Neural cell (in vitro differentiated cells): ENCODE results near the gene CDKL5. TPM values are rescaled to one million over a fixed set of nuclear protein-coding genes. Genes with fewer than 3 reads are reported as not detected.

ENCODE experiments used
- H2AFZ ChIP-seq: fragments of 200-600, 300-800 bp; sonication (generic), shearing (Covaris generic); 2 replicates; pipeline ENCODE4 v1.6.0; 2014; ENCODE audit warnings: low read depth, mild to moderate bottlenecking, antibody characterized with exemption, low read length, moderate library complexity
- H3F3A ChIP-seq: fragments of 200-600 bp; shearing (Covaris generic); 2 replicates; pipeline ENCODE4 v1.6.1; 2016; ENCODE audit warnings: mild to moderate bottlenecking, moderate library complexity, mixed read lengths, antibody characterized with exemption, low read length; ENCODE audit not compliant: insufficient read depth, poor library complexity, severe bottlenecking
- H3K27ac ChIP-seq: fragments of 200-600, 300-800 bp; sonication (generic), shearing (Covaris generic); 2 replicates; pipeline ENCODE4 v1.5.1; 2014; ENCODE audit warnings: mild to moderate bottlenecking, low read length, moderate library complexity
- H3K27me3 ChIP-seq: fragments of 300-800, 200-600 bp; sonication (generic), shearing (Covaris generic); 2 replicates; pipeline ENCODE4 v1.6.0; 2014; ENCODE audit warnings: mild to moderate bottlenecking, low read depth, low read length, moderate library complexity; ENCODE audit not compliant: insufficient read depth
- H3K36me3 ChIP-seq: fragments of 300-800, 200-600 bp; sonication (generic), shearing (Covaris generic); 2 replicates; pipeline ENCODE4 v1.5.1; 2014; ENCODE audit warnings: mild to moderate bottlenecking, antibody characterized with exemption, low read length, moderate library complexity; ENCODE audit not compliant: insufficient read depth
- H3K4me2 ChIP-seq: fragments of 300-800, 200-600 bp; sonication (generic), shearing (Covaris generic); 2 replicates; pipeline ENCODE4 v1.6.0; 2014; ENCODE audit warnings: mild to moderate bottlenecking, low read length
- H3K4me3 ChIP-seq: fragments of 300-800, 200-600 bp; sonication (generic), shearing (Covaris generic); 2 replicates; pipeline ENCODE4 v1.5.1; 2014; ENCODE audit warnings: mild to moderate bottlenecking, low read length, moderate library complexity
- H3K79me2 ChIP-seq: fragments of 200-600 bp; shearing (Covaris generic); replicated peaks from 2 replicates; pipeline ENCODE4 v1.6.0; 2014; ENCODE audit warnings: mild to moderate bottlenecking, low read length, moderate library complexity; ENCODE audit not compliant: insufficient read depth
- H3K9ac ChIP-seq: fragments of 300-800, 200-600 bp; sonication (generic), shearing (Covaris generic); 2 replicates; pipeline ENCODE4 v1.6.1; 2016; ENCODE audit warnings: mild to moderate bottlenecking, low read length, mixed read lengths
- H3K9me2 ChIP-seq: fragments of 200-600 bp; shearing (Covaris generic); 2 replicates; pipeline ENCODE4 v1.6.1; 2016; ENCODE audit warnings: mild to moderate bottlenecking, low read length, mixed read lengths; ENCODE audit not compliant: insufficient read depth
- H3K9me3 ChIP-seq: fragments of 200-600, 300-800 bp; sonication (generic), shearing (Covaris generic); 2 replicates; pipeline ENCODE4 v1.6.1; 2016; ENCODE audit warnings: mild to moderate bottlenecking, mixed run types, low read length, moderate library complexity, mixed read lengths
- H4K20me1 ChIP-seq: fragments of 200-600 bp; shearing (Covaris generic); 2 replicates; pipeline ENCODE4 v1.6.1; 2016; ENCODE audit warnings: mild to moderate bottlenecking, mixed run types; ENCODE audit not compliant: insufficient read depth
- EP300 ChIP-seq: fragments of 450-650 bp; conservative IDR thresholded peaks from 2 replicates; pipeline ENCODE4 v1.6.1; 2014; ENCODE audit warnings: antibody characterized with exemption, mild to moderate bottlenecking, moderate library complexity; ENCODE audit not compliant: poor library complexity, severe bottlenecking
- EZH2 ChIP-seq: fragments of 200-600, 300-800 bp; shearing (Covaris generic), sonication (generic); IDR thresholded peaks from 2 replicates; pipeline ENCODE4 v1.6.1; 2014; ENCODE audit warnings: antibody characterized with exemption, low read length, borderline replicate concordance, mild to moderate bottlenecking; ENCODE audit not compliant: insufficient read depth, poor library complexity, severe bottlenecking
- MXI1 ChIP-seq: fragments of 450-650 bp; conservative IDR thresholded peaks from 2 replicates; pipeline ENCODE4 v1.6.1; 2014; ENCODE audit warnings: antibody characterized with exemption, mild to moderate bottlenecking; ENCODE audit not compliant: poor library complexity, severe bottlenecking
- POLR2AphosphoS5 ChIP-seq: IDR thresholded peaks from 2 replicates; pipeline ENCODE4 v1.6.1; 2012
- RAD21 ChIP-seq: fragments of 450-650 bp; conservative IDR thresholded peaks from 2 replicates; pipeline ENCODE4 v1.6.1; 2014; ENCODE audit warnings: antibody characterized with exemption, mild to moderate bottlenecking, moderate library complexity
- SMC3 ChIP-seq: fragments of 450-650 bp; conservative IDR thresholded peaks from 2 replicates; pipeline ENCODE4 v1.6.1; 2014; ENCODE audit warnings: antibody characterized with exemption, mild to moderate bottlenecking, moderate library complexity; ENCODE audit not compliant: poor library complexity
- TAF1 ChIP-seq: IDR thresholded peaks from 2 replicates; pipeline ENCODE4 v1.6.1; 2012; ENCODE audit warnings: low read depth
- polyA plus RNA-seq: library from polyadenylated mRNA; depleted of rRNA; stranded (reverse); fragments of >200 nt; gene quantifications from 2 replicates; pipeline ENCODE4 v1.2.3, GENCODE V29; 2014
- TF ChIP-seq, protein P1 (sequence below): IDR thresholded peaks from 2 replicates; pipeline ENCODE4 v1.6.1; 2012; ENCODE audit warnings: borderline replicate concordance
- TF ChIP-seq, protein P2 (sequence below): fragments of 450-650 bp; IDR thresholded peaks from 2 replicates; pipeline ENCODE4 v1.5.1; 2014; ENCODE audit warnings: antibody characterized with exemption, mild to moderate bottlenecking, moderate library complexity; ENCODE audit not compliant: poor library complexity, severe bottlenecking

The CDKL5 gene
- polyA plus RNA-seq, 1 donor from 2014 or later = 5.3 TPM

DNA sequence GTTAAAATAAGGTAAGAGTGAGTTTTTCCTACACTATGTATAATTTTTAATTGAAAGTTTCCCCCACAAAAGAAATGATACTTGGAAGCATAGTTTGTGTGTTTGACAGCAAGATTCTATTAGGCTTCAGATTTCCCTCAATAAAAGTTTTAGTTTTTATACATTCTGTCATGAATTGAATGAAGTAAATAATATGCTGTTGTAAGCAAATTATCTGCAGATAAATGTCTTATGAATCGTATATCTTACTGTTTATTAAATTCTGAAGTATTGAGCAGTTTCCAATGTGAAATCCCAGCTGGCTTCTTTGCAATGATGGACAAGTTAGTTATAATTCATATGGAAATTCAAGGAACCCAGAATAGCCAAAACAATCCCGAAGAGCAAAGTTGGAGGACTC is 213.0 kb downstream of the CDKL5 start (continued):
- TF ChIP-seq, protein P1, sequence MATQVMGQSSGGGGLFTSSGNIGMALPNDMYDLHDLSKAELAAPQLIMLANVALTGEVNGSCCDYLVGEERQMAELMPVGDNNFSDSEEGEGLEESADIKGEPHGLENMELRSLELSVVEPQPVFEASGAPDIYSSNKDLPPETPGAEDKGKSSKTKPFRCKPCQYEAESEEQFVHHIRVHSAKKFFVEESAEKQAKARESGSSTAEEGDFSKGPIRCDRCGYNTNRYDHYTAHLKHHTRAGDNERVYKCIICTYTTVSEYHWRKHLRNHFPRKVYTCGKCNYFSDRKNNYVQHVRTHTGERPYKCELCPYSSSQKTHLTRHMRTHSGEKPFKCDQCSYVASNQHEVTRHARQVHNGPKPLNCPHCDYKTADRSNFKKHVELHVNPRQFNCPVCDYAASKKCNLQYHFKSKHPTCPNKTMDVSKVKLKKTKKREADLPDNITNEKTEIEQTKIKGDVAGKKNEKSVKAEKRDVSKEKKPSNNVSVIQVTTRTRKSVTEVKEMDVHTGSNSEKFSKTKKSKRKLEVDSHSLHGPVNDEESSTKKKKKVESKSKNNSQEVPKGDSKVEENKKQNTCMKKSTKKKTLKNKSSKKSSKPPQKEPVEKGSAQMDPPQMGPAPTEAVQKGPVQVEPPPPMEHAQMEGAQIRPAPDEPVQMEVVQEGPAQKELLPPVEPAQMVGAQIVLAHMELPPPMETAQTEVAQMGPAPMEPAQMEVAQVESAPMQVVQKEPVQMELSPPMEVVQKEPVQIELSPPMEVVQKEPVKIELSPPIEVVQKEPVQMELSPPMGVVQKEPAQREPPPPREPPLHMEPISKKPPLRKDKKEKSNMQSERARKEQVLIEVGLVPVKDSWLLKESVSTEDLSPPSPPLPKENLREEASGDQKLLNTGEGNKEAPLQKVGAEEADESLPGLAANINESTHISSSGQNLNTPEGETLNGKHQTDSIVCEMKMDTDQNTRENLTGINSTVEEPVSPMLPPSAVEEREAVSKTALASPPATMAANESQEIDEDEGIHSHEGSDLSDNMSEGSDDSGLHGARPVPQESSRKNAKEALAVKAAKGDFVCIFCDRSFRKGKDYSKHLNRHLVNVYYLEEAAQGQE = no peak

DNA sequence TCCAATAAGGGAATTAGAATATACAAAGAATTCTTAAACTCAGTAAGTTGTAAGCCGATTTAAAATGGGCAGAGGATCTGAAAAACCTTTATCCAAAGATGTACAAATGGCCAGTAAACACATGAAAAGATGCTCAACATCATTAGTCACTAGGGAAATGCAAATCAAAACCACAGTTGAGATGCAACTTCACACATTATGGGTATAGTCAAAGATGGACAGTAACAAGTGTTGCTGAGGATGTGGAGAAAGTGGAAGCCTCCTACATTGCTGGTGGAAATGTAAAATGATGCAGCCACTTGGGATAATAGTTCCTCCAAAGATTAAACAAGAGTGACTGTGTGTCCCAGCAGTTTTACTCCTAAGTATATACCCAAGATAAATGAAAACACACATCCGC is 213.9 kb downstream of the CDKL5 start:
- H3K36me3 ChIP-seq = no peaks in the 10 kb centered on the region
- no peak overlapping the region for H3K4me3 ChIP-seq
- H3K27me3 ChIP-seq = no peaks in the 10 kb centered on the region
- H2AFZ ChIP-seq = no peak overlapping the region
- TF ChIP-seq, protein P2, sequence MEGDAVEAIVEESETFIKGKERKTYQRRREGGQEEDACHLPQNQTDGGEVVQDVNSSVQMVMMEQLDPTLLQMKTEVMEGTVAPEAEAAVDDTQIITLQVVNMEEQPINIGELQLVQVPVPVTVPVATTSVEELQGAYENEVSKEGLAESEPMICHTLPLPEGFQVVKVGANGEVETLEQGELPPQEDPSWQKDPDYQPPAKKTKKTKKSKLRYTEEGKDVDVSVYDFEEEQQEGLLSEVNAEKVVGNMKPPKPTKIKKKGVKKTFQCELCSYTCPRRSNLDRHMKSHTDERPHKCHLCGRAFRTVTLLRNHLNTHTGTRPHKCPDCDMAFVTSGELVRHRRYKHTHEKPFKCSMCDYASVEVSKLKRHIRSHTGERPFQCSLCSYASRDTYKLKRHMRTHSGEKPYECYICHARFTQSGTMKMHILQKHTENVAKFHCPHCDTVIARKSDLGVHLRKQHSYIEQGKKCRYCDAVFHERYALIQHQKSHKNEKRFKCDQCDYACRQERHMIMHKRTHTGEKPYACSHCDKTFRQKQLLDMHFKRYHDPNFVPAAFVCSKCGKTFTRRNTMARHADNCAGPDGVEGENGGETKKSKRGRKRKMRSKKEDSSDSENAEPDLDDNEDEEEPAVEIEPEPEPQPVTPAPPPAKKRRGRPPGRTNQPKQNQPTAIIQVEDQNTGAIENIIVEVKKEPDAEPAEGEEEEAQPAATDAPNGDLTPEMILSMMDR = no peak
- no peak for TF ChIP-seq RAD21
- TF ChIP-seq, protein P1 = no peak
- TF ChIP-seq POLR2AphosphoS5 = no peak
- TF ChIP-seq SMC3 = no peak
- no peak for TF ChIP-seq MXI1
- no peak for TF ChIP-seq EP300
- no peak for TF ChIP-seq TAF1
- no peak for TF ChIP-seq EZH2
- H3K9me3 ChIP-seq = no peaks in the 10 kb centered on the region
- no peaks in the 10 kb centered on the region for H3K9me2 ChIP-seq
- no peaks in the 10 kb centered on the region for H4K20me1 ChIP-seq
- H3F3A ChIP-seq = no peaks in the 10 kb centered on the region
- H3K4me2 ChIP-seq = no peak overlapping the region
- no peaks in the 10 kb centered on the region for H3K79me2 ChIP-seq
- H3K9ac ChIP-seq = no peak overlapping the region
- H3K27ac ChIP-seq = no peak overlapping the region
